K562 (cell line): Measurements from ENCODE around the gene GCH1. TPM values are rescaled to one million over a fixed set of nuclear protein-coding genes. Genes with fewer than 3 reads are reported as not detected.

Experiments
- ARID1B ChIP-seq: fragments of 450-650 bp; IDR thresholded peaks from 2 replicates; pipeline ENCODE4 v1.6.1; 2016; ENCODE audit warnings: antibody characterized with exemption, mild to moderate bottlenecking, inconsistent platforms
- ATF1 ChIP-seq, 2 experiments: fragments of 450-650 bp in 1 of 2; IDR thresholded peaks; 2 replicates each; pipeline ENCODE4 v1.6.1; 2016; ENCODE audit warnings: missing compliant biosample characterization in 1 of 2, missing genetic modification characterization in 1 of 2
- CHCHD3 ChIP-seq: fragments of 250-450 bp; sonication (Bioruptor Pico); IDR thresholded peaks from 2 replicates; pipeline ENCODE4 v2.1.2; 2022; ENCODE audit warnings: mild to moderate bottlenecking
- FOSL1 ChIP-seq: fragments of 200-800 bp; sonication (Bioruptor generic); conservative IDR thresholded peaks from 2 replicates; pipeline ENCODE4 v1.6.1; 2016; ENCODE audit warnings: missing genetic modification characterization, missing compliant biosample characterization
- HMGN3 ChIP-seq: IDR thresholded peaks from 2 replicates; pipeline ENCODE4 v1.6.1; 2011; ENCODE audit warnings: borderline replicate concordance, low read depth, mild to moderate bottlenecking, mixed read lengths, low read length; ENCODE audit not compliant: insufficient read length; ENCODE audit errors: extremely low read depth
- KDM1A ChIP-seq, 2 experiments: fragments of 450-650 bp; IDR thresholded peaks; 2 replicates each; pipeline ENCODE4 v1.6.1; 2016; ENCODE audit warnings: mild to moderate bottlenecking in 2 of 2
- MCM7 ChIP-seq, 2 experiments: fragments of 450-650 bp; IDR thresholded peaks; 2 replicates each; pipeline ENCODE4 v1.6.1; 2016 to 2018
- RAD51 ChIP-seq: fragments of 450-650 bp; IDR thresholded peaks from 2 replicates; pipeline ENCODE4 v1.7.1; 2016; ENCODE audit warnings: low read depth, mild to moderate bottlenecking, borderline replicate concordance
- SIX5 ChIP-seq, 2 experiments: IDR thresholded peaks; 2 replicates each; pipeline ENCODE4 v1.6.1; 2011; ENCODE audit warnings: low read length in 2 of 2, borderline replicate concordance in 1 of 2, low read depth in 1 of 2, mild to moderate bottlenecking in 1 of 2, moderate library complexity in 1 of 2; ENCODE audit not compliant: insufficient read depth in 1 of 2
- SMARCC2 ChIP-seq: fragments of 450-650 bp; IDR thresholded peaks from 2 replicates; pipeline ENCODE4 v1.6.1; 2017; ENCODE audit warnings: antibody characterized with exemption, moderate library complexity, mild to moderate bottlenecking, low read depth
- TEAD2 ChIP-seq: fragments of 450-650 bp; IDR thresholded peaks from 2 replicates; pipeline ENCODE4 v1.6.1; 2016; ENCODE audit warnings: missing genetic modification characterization, control low read depth, missing compliant biosample characterization
- ZEB2 ChIP-seq: fragments of 450-650 bp; IDR thresholded peaks from 2 replicates; pipeline ENCODE4 v1.6.1; 2016
- ZFX ChIP-seq: sonication (generic); formaldehyde crosslinking; IDR thresholded peaks from 2 replicates; pipeline ENCODE4 v1.8.0; 2022; ENCODE audit warnings: mild to moderate bottlenecking, missing genetic modification reagents, moderate library complexity
- ZNF12 ChIP-seq: sonication (generic); formaldehyde crosslinking; IDR thresholded peaks from 2 replicates; pipeline ENCODE4 v1.4.0; 2020; ENCODE audit warnings: mild to moderate bottlenecking, missing genetic modification reagents
- ZNF384 ChIP-seq: IDR thresholded peaks from 2 replicates; pipeline ENCODE4 v1.6.1; 2012; ENCODE audit warnings: low read depth, low read length, improper control_type of control experiment
- ZNF436 ChIP-seq: fragments of 250-450, 450-650 bp; sonication (Bioruptor Pico); formaldehyde crosslinking; IDR thresholded peaks from 2 replicates; pipeline ENCODE4 v1.7.0; 2020; ENCODE audit warnings: mild to moderate bottlenecking
- ZNF561 ChIP-seq: fragments of 450-650 bp; formaldehyde crosslinking; conservative IDR thresholded peaks from 2 replicates; pipeline ENCODE4 v1.4.0; 2020; ENCODE audit warnings: mild to moderate bottlenecking, moderate library complexity
- ZNF778 ChIP-seq: fragments of 450-650 bp; formaldehyde crosslinking; IDR thresholded peaks from 2 replicates; pipeline ENCODE4 v1.4.0; 2020; ENCODE audit warnings: mild to moderate bottlenecking, moderate library complexity
- polyA plus RNA-seq, 8 experiments: library from polyadenylated mRNA; depleted of rRNA in 4 of 8; stranded (reverse) in 5 of 8; unstranded in 3 of 8; fragments of >200 nt; fragmentation: Nextera tagmentation in 2 of 8; fragmentation: Illumina TruSeq in 1 of 8; extraction: Ambion mirVana in 2 of 8; extraction: Trizol in 1 of 8; gene quantifications; 2 replicates each; pipeline versions ENCODE4 v1.2.1 to v1.2.3, GENCODE V29; 2011 to 2014; ENCODE audit warnings: inconsistent platforms in 1 of 8, missing spikeins in 1 of 8
- total RNA-seq, 7 experiments: library from RNA; depleted of rRNA in 6 of 7; stranded (reverse); fragments of >200 nt in 6 of 7; fragmentation: Illumina TruSeq in 2 of 7; extraction: Trizol in 2 of 7; gene quantifications; 2 replicates each; pipeline versions ENCODE4 v1.2.1 to v1.2.3, GENCODE V29; 2011 to 2021; ENCODE audit warnings: low replicate concordance in 1 of 7
- TF ChIP-seq, protein P1 (sequence below): fragments of 450-650 bp; formaldehyde crosslinking; IDR thresholded peaks from 2 replicates; pipeline ENCODE4 v1.4.0; 2022; ENCODE audit warnings: mild to moderate bottlenecking, moderate library complexity
- TF ChIP-seq, protein P2 (sequence below): fragments of 450-650 bp; formaldehyde crosslinking; IDR thresholded peaks from 2 replicates; pipeline ENCODE4 v1.4.0; 2022; ENCODE audit warnings: missing genetic modification characterization
- TF ChIP-seq, protein P3 (sequence below): fragments of 250-450 bp; sonication (Bioruptor Pico); IDR thresholded peaks from 2 replicates; pipeline ENCODE4 v1.5.0; 2021; ENCODE audit warnings: mild to moderate bottlenecking, borderline replicate concordance
- TF ChIP-seq, protein P4 (sequence below): fragments of 450-650 bp; IDR thresholded peaks from 2 replicates; pipeline ENCODE4 v1.6.1; 2017; ENCODE audit warnings: antibody characterized with exemption
- TF ChIP-seq, protein P5 (sequence below): fragments of 450-650 bp; IDR thresholded peaks from 2 replicates; pipeline ENCODE4 v1.6.1; 2016

The GCH1 gene
- total and polyA plus RNA-seq, 9 of the 15 experiments (the other 6 are each of a cell fraction or from before 2014, with no cell fraction given): 3.9 to 13.1 (median 6.5) TPM

DNA sequence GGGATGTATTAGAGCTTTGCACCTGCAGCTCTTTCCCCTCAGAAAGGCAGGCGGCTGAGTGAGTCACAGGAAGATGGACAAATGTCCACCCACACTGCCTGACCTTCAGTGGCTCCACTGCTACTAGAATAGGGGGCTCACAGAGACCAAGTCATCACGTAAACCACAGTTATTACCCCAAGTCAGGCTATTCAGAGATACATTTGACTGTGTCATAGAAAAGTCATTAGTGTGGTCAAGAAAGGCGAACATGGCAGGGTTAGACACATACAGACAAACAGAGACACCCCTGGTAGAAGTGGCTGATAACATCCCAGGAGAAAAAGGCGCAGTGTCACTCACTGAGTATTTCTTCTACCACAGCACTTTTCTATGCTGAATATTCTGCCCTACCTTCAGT, 36.0 kb downstream of the GCH1 start (continued):
- TF ChIP-seq, protein P1, sequence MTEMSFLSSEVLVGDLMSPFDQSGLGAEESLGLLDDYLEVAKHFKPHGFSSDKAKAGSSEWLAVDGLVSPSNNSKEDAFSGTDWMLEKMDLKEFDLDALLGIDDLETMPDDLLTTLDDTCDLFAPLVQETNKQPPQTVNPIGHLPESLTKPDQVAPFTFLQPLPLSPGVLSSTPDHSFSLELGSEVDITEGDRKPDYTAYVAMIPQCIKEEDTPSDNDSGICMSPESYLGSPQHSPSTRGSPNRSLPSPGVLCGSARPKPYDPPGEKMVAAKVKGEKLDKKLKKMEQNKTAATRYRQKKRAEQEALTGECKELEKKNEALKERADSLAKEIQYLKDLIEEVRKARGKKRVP (CRISPR knock-in tag): no peak
- TF ChIP-seq ZFX (CRISPR knock-in tag) (no peak), ZNF561 (CRISPR knock-in tag) (no peak), CHCHD3 (CRISPR knock-in tag) (no peak), ZEB2 (no peak), ZNF436 (no peak), ZNF12 (CRISPR knock-in tag) (no peak), KDM1A (IDR thresholded peaks at IDR 0.05) (peak; percentile 15 to 18; a peak in 1 of 4 replicates), FOSL1 (tag) (peak; percentile 48), ZNF384 (no peak), SIX5 (IDR thresholded peaks at IDR 0.05; ENCODE audit: borderline replicate concordance in 1 of 2, insufficient read depth in 1 of 2, low read depth in 1 of 2, low read length in 2 of 2) (no peak), TEAD2 (tag) (no peak), SMARCC2 (0 out of 2 replicates have a peak, but pooled peaks have one; percentile 31), MCM7 (IDR thresholded peaks at IDR 0.05) (no peak), ATF1 (CRISPR knock-in tag; IDR thresholded peaks at IDR 0.05) (no peak), ATF1 (tag; IDR thresholded peaks at IDR 0.05) (no peak), RAD51 (no peak), ZNF778 (no peak), ARID1B (peak; percentile 27), HMGN3 (no peak)
- TF ChIP-seq, protein P2, sequence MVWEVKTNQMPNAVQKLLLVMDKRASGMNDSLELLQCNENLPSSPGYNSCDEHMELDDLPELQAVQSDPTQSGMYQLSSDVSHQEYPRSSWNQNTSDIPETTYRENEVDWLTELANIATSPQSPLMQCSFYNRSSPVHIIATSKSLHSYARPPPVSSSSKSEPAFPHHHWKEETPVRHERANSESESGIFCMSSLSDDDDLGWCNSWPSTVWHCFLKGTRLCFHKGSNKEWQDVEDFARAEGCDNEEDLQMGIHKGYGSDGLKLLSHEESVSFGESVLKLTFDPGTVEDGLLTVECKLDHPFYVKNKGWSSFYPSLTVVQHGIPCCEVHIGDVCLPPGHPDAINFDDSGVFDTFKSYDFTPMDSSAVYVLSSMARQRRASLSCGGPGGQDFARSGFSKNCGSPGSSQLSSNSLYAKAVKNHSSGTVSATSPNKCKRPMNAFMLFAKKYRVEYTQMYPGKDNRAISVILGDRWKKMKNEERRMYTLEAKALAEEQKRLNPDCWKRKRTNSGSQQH (CRISPR knock-in tag): no peak
- TF ChIP-seq, protein P3, sequence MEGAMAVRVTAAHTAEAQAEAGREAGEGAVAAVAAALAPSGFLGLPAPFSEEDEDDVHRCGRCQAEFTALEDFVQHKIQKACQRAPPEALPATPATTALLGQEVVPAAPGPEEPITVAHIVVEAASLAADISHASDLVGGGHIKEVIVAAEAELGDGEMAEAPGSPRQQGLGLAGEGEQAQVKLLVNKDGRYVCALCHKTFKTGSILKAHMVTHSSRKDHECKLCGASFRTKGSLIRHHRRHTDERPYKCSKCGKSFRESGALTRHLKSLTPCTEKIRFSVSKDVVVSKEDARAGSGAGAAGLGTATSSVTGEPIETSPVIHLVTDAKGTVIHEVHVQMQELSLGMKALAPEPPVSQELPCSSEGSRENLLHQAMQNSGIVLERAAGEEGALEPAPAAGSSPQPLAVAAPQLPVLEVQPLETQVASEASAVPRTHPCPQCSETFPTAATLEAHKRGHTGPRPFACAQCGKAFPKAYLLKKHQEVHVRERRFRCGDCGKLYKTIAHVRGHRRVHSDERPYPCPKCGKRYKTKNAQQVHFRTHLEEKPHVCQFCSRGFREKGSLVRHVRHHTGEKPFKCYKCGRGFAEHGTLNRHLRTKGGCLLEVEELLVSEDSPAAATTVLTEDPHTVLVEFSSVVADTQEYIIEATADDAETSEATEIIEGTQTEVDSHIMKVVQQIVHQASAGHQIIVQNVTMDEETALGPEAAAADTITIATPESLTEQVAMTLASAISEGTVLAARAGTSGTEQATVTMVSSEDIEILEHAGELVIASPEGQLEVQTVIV (CRISPR knock-in tag): no peak
- TF ChIP-seq, protein P4, sequence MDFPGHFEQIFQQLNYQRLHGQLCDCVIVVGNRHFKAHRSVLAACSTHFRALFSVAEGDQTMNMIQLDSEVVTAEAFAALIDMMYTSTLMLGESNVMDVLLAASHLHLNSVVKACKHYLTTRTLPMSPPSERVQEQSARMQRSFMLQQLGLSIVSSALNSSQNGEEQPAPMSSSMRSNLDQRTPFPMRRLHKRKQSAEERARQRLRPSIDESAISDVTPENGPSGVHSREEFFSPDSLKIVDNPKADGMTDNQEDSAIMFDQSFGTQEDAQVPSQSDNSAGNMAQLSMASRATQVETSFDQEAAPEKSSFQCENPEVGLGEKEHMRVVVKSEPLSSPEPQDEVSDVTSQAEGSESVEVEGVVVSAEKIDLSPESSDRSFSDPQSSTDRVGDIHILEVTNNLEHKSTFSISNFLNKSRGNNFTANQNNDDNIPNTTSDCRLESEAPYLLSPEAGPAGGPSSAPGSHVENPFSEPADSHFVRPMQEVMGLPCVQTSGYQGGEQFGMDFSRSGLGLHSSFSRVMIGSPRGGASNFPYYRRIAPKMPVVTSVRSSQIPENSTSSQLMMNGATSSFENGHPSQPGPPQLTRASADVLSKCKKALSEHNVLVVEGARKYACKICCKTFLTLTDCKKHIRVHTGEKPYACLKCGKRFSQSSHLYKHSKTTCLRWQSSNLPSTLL: no peak
- TF ChIP-seq, protein P5, sequence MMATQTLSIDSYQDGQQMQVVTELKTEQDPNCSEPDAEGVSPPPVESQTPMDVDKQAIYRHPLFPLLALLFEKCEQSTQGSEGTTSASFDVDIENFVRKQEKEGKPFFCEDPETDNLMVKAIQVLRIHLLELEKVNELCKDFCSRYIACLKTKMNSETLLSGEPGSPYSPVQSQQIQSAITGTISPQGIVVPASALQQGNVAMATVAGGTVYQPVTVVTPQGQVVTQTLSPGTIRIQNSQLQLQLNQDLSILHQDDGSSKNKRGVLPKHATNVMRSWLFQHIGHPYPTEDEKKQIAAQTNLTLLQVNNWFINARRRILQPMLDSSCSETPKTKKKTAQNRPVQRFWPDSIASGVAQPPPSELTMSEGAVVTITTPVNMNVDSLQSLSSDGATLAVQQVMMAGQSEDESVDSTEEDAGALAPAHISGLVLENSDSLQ: peak; percentile 86
